Hepatocyte (in vitro differentiated cells): ENCODE data around the gene NPIPA1. TPM values are rescaled to one million over a fixed set of nuclear protein-coding genes. Genes with fewer than 3 reads are reported as not detected.
"Not testable (repeated sequence)": the region's sequence is repeated elsewhere in the genome, so short reads cannot be mapped to it uniquely, and the experiment has no call there.

Source experiments
- DNase-seq: peaks from one replicate; pipeline ENCODE4 v3.0.0-alpha.2; 2016; ENCODE audit warnings: low spot score
- H2AFZ ChIP-seq: fragments of 200-600 bp; sonication (generic); 2 replicates; pipeline ENCODE4 v1.6.0; 2016; ENCODE audit warnings: antibody characterized with exemption, mild to moderate bottlenecking
- H3K27ac ChIP-seq: fragments of 200-600 bp; sonication (generic); 2 replicates; pipeline ENCODE4 v1.5.1; 2016; ENCODE audit warnings: mild to moderate bottlenecking
- H3K27me3 ChIP-seq: fragments of 200-600 bp; sonication (generic); 2 replicates; pipeline ENCODE4 v1.6.1; 2016
- H3K36me3 ChIP-seq: fragments of 200-600 bp; sonication (generic); replicated peaks from 2 replicates; pipeline ENCODE4 v1.5.1; 2016; ENCODE audit warnings: low read depth; ENCODE audit not compliant: insufficient read depth
- H3K4me1 ChIP-seq: fragments of 200-600 bp; sonication (generic); 2 replicates; pipeline ENCODE4 v1.5.1; 2016; ENCODE audit warnings: mild to moderate bottlenecking, moderate library complexity; ENCODE audit not compliant: insufficient read depth
- H3K4me2 ChIP-seq: fragments of 200-600 bp; sonication (generic); 2 replicates; pipeline ENCODE4 v1.6.0; 2016
- H3K4me3 ChIP-seq: fragments of 200-600 bp; sonication (generic); 2 replicates; pipeline ENCODE4 v1.5.1; 2016; ENCODE audit warnings: mild to moderate bottlenecking
- H3K79me2 ChIP-seq: fragments of 200-600 bp; sonication (generic); 2 replicates; pipeline ENCODE4 v1.6.0; 2017; ENCODE audit warnings: mild to moderate bottlenecking
- H3K9me2 ChIP-seq: fragments of 200-600 bp; sonication (generic); replicated peaks from 2 replicates; pipeline ENCODE4 v1.6.0; 2017; ENCODE audit warnings: mild to moderate bottlenecking; ENCODE audit not compliant: insufficient read depth
- H3K9me3 ChIP-seq: fragments of 200-600 bp; sonication (generic); 2 replicates; pipeline ENCODE4 v1.5.1; 2016; ENCODE audit warnings: low read depth, mild to moderate bottlenecking
- H4K20me1 ChIP-seq: fragments of 200-600 bp; sonication (generic); 2 replicates; pipeline ENCODE4 v1.6.0; 2016; ENCODE audit warnings: mild to moderate bottlenecking; ENCODE audit not compliant: insufficient read depth, poor library complexity, severe bottlenecking
- WGBS: methylation state at CpG from one replicate; pipeline ENCODE4 v1.1.6; 2016; ENCODE audit warnings: low lambda C conversion rate; ENCODE audit errors: missing lambda C conversion rate; 5-methylcytosine and 5-hydroxymethylcytosine counted together
- microRNA counts: library from miRNA; unstranded; fragments of <30 nt; microRNA quantifications from one replicate; lab custom pipeline; 2017
- microRNA-seq: library from miRNA; unstranded; fragments of <30 nt; microRNA quantifications from one replicate; pipeline ENCODE4, GENCODE V29; 2017
- polyA plus RNA-seq: library from polyadenylated mRNA; unstranded; fragments of >200 nt; fragmentation: Nextera tagmentation; extraction: Ambion mirVana; gene quantifications from 2 replicates; pipeline ENCODE4 v1.2.1, GENCODE V29; 2016
- small RNA-seq: library from RNA; depleted of rRNA; stranded (forward); fragments of <200 nt; gene quantifications from one replicate; pipeline ENCODE3, GENCODE V24; 2014
- total RNA-seq: library from RNA; depleted of rRNA; stranded (reverse); fragments of >200 nt; gene quantifications from 2 replicates; pipeline ENCODE4 v1.2.3, GENCODE V29; 2014

Gene NPIPA1
- total and polyA plus RNA-seq, 2 experiments from 2014 or later: 42.8 to 47.5 TPM

DNA sequence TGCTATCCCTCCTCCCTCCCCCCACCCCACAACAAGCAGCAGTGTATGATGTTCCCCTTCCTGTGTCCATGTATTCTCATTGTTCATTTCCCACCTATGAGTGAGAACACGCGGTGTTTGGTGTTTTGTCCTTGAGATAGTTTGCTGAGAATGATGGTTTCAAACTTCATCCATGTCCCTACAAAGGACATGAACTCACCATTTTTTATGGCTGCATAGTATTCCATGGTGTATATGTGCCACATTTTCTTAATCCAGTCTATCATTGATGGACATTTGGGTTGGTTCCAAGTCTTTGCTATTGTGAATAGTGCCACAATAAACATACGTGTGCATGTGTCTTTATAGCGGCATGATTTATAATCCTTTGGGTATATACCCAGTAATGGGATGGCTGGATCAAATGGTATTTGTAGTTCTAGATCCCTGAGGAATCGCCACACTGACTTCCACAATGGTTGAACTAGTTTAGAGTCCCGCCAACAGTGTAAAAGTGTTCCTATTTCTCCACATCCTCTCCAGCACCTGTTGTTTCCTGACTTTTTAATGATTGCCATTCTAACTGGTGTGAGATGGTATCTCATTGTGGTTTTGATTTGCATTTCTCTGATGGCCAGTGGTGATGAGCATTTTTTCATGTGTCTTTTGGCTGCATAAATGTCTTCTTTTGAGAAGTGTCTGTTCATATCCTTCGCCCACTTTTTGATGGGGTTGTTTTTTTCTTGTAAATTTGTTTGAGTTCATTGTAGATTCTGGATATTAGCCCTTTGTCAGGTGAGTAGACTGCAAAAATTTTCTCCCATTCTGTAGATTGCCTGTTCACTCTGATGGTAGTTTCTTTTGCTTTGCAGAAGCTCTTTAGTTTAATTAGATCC lies 56.3 kb downstream of the NPIPA1 start:
- not testable (repeated sequence) for H3K9me2 ChIP-seq, H3K36me3 ChIP-seq, DNase-seq, H3K4me2 ChIP-seq, H3K4me3 ChIP-seq, H3K27ac ChIP-seq, H2AFZ ChIP-seq, H3K4me1 ChIP-seq, H3K9me3 ChIP-seq, H3K27me3 ChIP-seq
- peaks cover 78% of the 10 kb centered on the region for H4K20me1 ChIP-seq
- peaks cover 85% of the 10 kb centered on the region for H3K79me2 ChIP-seq
- WGBS: 90% methylated on average over 7 of the region's 7 CpGs

DNA sequence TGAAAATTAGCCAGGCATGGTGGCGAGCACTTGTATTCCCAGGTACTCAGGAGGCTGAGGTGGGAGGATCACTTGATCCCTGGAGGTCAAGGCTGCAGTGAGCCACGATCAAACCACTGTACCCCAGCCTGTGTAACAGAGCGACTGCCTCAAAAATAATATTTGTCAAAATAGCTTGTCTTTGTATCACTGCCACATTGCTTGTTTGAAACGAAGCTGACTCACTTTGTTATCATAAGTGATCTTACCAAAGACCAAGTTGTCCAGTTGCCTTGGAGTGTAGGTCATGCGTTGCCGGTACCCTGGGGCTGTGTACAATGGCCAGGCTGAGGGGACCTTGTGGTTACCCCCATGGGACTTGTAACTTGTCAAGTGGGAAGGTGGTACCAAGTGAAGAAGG lies 59.5 kb downstream of the NPIPA1 start:
- not testable (repeated sequence) for H3K36me3 ChIP-seq, H3K27ac ChIP-seq, H3K9me2 ChIP-seq, H2AFZ ChIP-seq, H3K4me1 ChIP-seq, H3K4me3 ChIP-seq, H3K4me2 ChIP-seq, DNase-seq, H3K27me3 ChIP-seq, H3K9me3 ChIP-seq
- Histone ChIP-seq H4K20me1 (peaks cover 64% of the 10 kb centered on the region), H3K79me2 (peaks cover 82% of the 10 kb centered on the region)
- 97% methylated on average over 6 of the region's 6 CpGs for WGBS

DNA sequence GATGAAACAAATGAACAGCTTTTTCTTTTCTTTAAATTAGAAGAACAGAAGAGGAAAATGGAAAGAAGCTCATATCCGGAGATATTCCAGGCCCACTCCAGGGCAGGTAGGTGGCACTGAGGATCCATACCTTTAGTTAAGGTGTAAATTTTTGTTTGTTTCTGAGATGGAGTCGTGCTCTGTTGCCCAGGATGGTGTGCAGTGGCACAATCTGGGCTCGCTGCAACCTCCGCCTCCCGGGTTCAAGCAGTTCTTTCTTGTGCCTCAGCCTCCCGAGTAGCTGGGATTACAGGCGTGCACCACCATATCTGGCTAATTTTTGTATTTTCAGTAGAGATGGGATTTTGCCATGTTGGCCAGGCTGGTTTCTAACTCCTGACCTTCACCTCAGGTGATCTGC lies 61.1 kb downstream of the NPIPA1 start:
- Histone ChIP-seq H3K79me2 (peaks cover 73% of the 10 kb centered on the region), H4K20me1 (peaks cover 51% of the 10 kb centered on the region)
- not testable (repeated sequence) for H3K9me3 ChIP-seq, H3K27me3 ChIP-seq, H3K4me1 ChIP-seq, H2AFZ ChIP-seq, H3K36me3 ChIP-seq, DNase-seq, H3K4me3 ChIP-seq, H3K4me2 ChIP-seq, H3K27ac ChIP-seq, H3K9me2 ChIP-seq
- WGBS: 97% methylated on average over 7 of the region's 7 CpGs

DNA sequence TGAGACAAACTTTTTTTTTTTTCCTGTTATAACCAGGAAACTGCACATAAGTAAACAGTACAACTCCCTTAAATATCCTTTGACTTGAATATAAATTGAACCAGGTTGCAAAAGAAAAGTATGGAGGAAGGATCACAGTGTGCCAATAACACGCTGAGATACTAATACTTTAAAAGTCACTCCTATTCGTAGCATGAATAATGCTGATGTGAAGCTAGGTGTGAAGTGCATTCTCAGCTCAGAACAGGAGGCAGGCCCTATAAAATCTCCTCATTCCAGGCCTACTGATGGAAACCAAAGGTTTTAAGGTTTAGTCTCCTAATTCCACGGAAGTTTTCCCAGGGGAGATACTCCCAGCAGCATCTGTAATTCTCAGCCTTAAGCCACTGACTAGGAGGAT lies 62.6 kb downstream of the NPIPA1 start:
- H3K4me2 ChIP-seq, H3K4me1 ChIP-seq, H3K9me2 ChIP-seq, H3K9me3 ChIP-seq, DNase-seq, H3K27ac ChIP-seq, H3K4me3 ChIP-seq, H3K27me3 ChIP-seq, H2AFZ ChIP-seq, H3K36me3 ChIP-seq: not testable (repeated sequence)
- Histone ChIP-seq H3K79me2 (peaks cover 71% of the 10 kb centered on the region), H4K20me1 (peaks cover 38% of the 10 kb centered on the region)
- 92% methylated on average over 3 of the region's 3 CpGs for WGBS

MicroRNAs within 50 kb of the gene (microRNA counts, 767-probe panel; counts per million panel counts)
- microRNA hsa-miR-3180-3p (lab: Ali Mortazavi, UCI) (not detected), microRNA hsa-miR-3180-5p (lab: Ali Mortazavi, UCI) (not detected)

Small RNA genes lying within 50 kb of the gene (microRNA-seq; reads per million reads assigned to microRNA genes)
- gene MIR3180-1 (not detected), gene MIR3670-1 (not detected), gene MIR6511A1 (not detected), gene MIR6770-1 (not detected)

Small RNA genes lying within 50 kb of the gene (small RNA-seq; reads per million reads assigned to genes)
- gene AC138932.4: not detected
- not detected for gene MIR3180-1
- gene MIR3670-1: not detected
- gene MIR6511A1: not detected
- not detected for gene MIR6770-1
- gene RF00019: not detected

Other genes with a start within 250 kb of the NPIPA1 start
- gene PLA2G10, start 243.1 kb upstream of the NPIPA1 start, total RNA-seq: 0.30 and 0.80 TPM in 2 replicates
- gene PLA2G10, start 243.1 kb upstream of the NPIPA1 start, polyA plus RNA-seq: 2.3 and 3.2 TPM in 2 replicates
- gene NPIPA3, start 234.0 kb upstream of the NPIPA1 start, total RNA-seq: 0.30 and 0.88 TPM in 2 replicates
- gene NPIPA3, start 234.0 kb upstream of the NPIPA1 start, polyA plus RNA-seq: 5.8 TPM in 1 of 2 replicates, not detected in the other
- 0.20 TPM in 1 of 2 replicates, not detected in the other for gene NPIPA2, start 194.9 kb upstream of the NPIPA1 start, total RNA-seq
- gene NPIPA2, start 194.9 kb upstream of the NPIPA1 start, polyA plus RNA-seq: 5.4 TPM in 1 of 2 replicates, not detected in the other
- 78.1 and 87.4 TPM in 2 replicates for gene NOMO1, start 103.7 kb upstream of the NPIPA1 start, total RNA-seq
- 79.1 and 95.3 TPM in 2 replicates for gene NOMO1, start 103.7 kb upstream of the NPIPA1 start, polyA plus RNA-seq
- gene PDXDC1, start 37.6 kb downstream of the NPIPA1 start, total RNA-seq: 141 and 142 TPM in 2 replicates
- gene PDXDC1, start 37.6 kb downstream of the NPIPA1 start, polyA plus RNA-seq: 135 and 146 TPM in 2 replicates
- gene NTAN1, start 118.6 kb downstream of the NPIPA1 start, total RNA-seq: 35.3 and 72.3 TPM in 2 replicates
- 46.2 and 52.6 TPM in 2 replicates for gene NTAN1, start 118.6 kb downstream of the NPIPA1 start, polyA plus RNA-seq
- gene RRN3, start 156.8 kb downstream of the NPIPA1 start, total RNA-seq: 36.7 and 40.9 TPM in 2 replicates
- gene RRN3, start 156.8 kb downstream of the NPIPA1 start, polyA plus RNA-seq: 16.5 and 19.1 TPM in 2 replicates